Measurements from ENCODE around the gene AQP1. TPM values are rescaled to one million over a fixed set of nuclear protein-coding genes. Genes with fewer than 3 reads are reported as not detected.
A peak's percentile ranks its signal among the peaks of the same experiment; 100 is the strongest.

The AQP1 gene
- total and polyA plus RNA-seq, 2 of the 8 experiments (the other 6 are each of a cell fraction or from before 2014, with no cell fraction given) = 0.18 to 0.19 TPM

DNA sequence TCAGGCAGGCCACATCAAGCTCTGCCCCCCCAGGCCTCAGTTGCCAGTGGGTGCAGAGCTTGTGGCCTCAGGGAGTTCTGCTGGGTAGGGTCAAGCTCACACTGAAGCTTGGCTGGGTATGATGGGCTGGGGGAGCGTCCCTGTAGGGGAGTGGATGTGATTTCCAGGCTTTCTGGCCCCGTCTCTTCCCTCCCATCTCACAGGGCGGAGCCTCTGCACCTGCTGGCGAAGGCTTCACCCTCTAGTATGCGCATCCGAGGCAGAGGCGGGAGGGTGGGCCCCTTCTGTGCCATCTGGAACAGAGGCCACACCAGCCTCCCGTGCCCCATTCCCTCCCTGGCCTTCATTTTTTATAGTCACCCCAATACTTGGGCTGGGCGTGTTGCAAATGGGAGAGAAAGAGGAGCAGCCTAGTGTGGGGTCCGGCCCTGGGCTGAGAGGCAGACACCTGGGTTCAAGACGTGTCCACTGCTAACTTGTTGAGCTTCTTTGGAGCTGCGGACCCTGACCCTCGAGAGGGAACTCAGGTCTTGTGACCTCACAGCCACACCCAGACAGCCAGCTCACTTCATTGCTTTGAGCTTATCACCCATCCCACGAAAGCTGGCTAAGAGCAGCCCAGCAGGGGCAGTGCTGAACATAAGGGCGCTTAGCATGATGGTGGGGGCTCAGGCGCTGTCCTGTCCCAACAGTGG, 2.3 kb downstream of the AQP1 start:
- ChIA-PET POLR2A (ENCODE audit: partially characterized antibody) (no interaction called here), CTCF (ENCODE audit: partially characterized antibody) (interaction anchor here (0.5 to 7.4 kb wide), 10 partner anchors 21 to 516 kb away, joined by 3 to 55 read pairs (median 3); no protein-coding TSS in a partner anchor)
- no peak for TF ChIP-seq BACH1 (IDR thresholded peaks at IDR 0.05; ENCODE audit: low read length)
- 0 out of 2 replicates have a peak, but pooled peaks have one; percentile 18 for TF ChIP-seq TCF12 (IDR thresholded peaks at IDR 0.05; ENCODE audit: low read depth, low read length)
- Histone ChIP-seq H3K79me2 (ENCODE audit: control insufficient read depth in 1 of 2, insufficient read depth in 2 of 2, low read length in 2 of 2) (no peaks in the 10 kb centered on the region), H3K27ac (ENCODE audit: low read depth, low read length) (no peak overlapping the region), H2AFZ (ENCODE audit: low read length) (no peak overlapping the region), H3K4me2 (ENCODE audit: insufficient read depth in 1 of 2, low read depth in 2 of 2, low read length in 2 of 2) (no peak overlapping the region), H3K18ac (ENCODE audit: extremely low read depth, low read length) (no peak overlapping the region; the same call in 1 of the 2 replicates), H3K27me3 (replicated peaks in 1 of 4; ENCODE audit: control insufficient read depth in 3 of 4, extremely low read depth in 1 of 4, insufficient read depth in 3 of 4, low read length in 3 of 4) (no peaks in the 10 kb centered on the region), H2AK5ac (ENCODE audit: low read depth, low read length) (no peak overlapping the region), H2BK120ac (replicated peaks; ENCODE audit: low read depth, low read length) (no peak overlapping the region), H2BK20ac (ENCODE audit: low read length) (no peak overlapping the region), H3K9me3 (ENCODE audit: insufficient read depth in 2 of 2, low read depth in 1 of 2, low read length in 1 of 2) (no peaks in the 10 kb centered on the region), H4K20me1 (replicated peaks in 1 of 2; ENCODE audit: control insufficient read depth in 1 of 2, insufficient read depth in 2 of 2, low read length in 2 of 2) (peaks cover 0 to 4% of the 10 kb centered on the region in 2 experiments), H3K56ac (replicated peaks; ENCODE audit: insufficient read length, low read depth, low read length) (no peak overlapping the region), H3K14ac (ENCODE audit: insufficient read length) (no peak overlapping the region), H3K23ac (ENCODE audit: insufficient read length) (no peak overlapping the region), H4K5ac (ENCODE audit: insufficient read length, low read depth, low read length) (no peak overlapping the region), H2BK12ac (ENCODE audit: low read depth, low read length) (0 out of 2 replicates have a peak overlapping the region, but pooled peaks have one; percentile 9), H4K8ac (ENCODE audit: extremely low read depth, insufficient read depth, low read length) (no peak overlapping the region; the same call in 1 of the 2 replicates), H3K4me3 (ENCODE audit: extremely low read depth in 1 of 4, insufficient read depth in 2 of 4, low read depth in 3 of 4, low read length in 4 of 4) (no peak overlapping the region), H3K23me2 (ENCODE audit: low read depth, low read length) (no peaks in the 10 kb centered on the region; the same call in 1 of the 2 replicates), H3K4ac (replicated peaks; ENCODE audit: insufficient read length, low read depth, low read length) (no peak overlapping the region), H2BK5ac (ENCODE audit: low read depth, low read length) (no peak overlapping the region), H2BK15ac (ENCODE audit: low read length) (no peak overlapping the region), H3K4me1 (replicated peaks in 1 of 4; ENCODE audit: control insufficient read depth in 3 of 4, insufficient read depth in 4 of 4, low read length in 3 of 4) (peaks cover 0 to 13% (median 4%) of the 10 kb centered on the region in 4 experiments; a peak in 4 of 7 replicates), H3K79me1 (ENCODE audit: low read depth, low read length) (no peaks in the 10 kb centered on the region), H4K91ac (replicated peaks; ENCODE audit: insufficient read length, low read length) (no peak overlapping the region), H3K9ac (replicated peaks in 1 of 4; ENCODE audit: extremely low read depth in 1 of 4, low read depth in 3 of 4, low read length in 3 of 4) (no peak overlapping the region), H3K36me3 (ENCODE audit: control insufficient read depth in 2 of 4, insufficient read depth in 4 of 4, low read length in 3 of 4) (no peaks in the 10 kb centered on the region)
- WGBS, 2 experiments (ENCODE audit: extremely low coverage in 1 of 2, insufficient coverage in 1 of 2, insufficient read length in 1 of 2, insufficient replicate concordance in 2 of 2, low coverage in 1 of 2, low lambda C conversion rate in 2 of 2, missing lambda C conversion rate in 1 of 2) = 89% methylated on average over 16 of the region's 16 CpGs; no CpG with 5 or more reads in 1 of the 2 experiments
- no peak for DNase-seq (ENCODE audit: low read depth in 1 of 2, low spot score in 2 of 2)
- no peak for FAIRE-seq
